B cell (primary cell): ENCODE data around the gene SMTNL1. TPM values are rescaled to one million over a fixed set of nuclear protein-coding genes. Genes with fewer than 3 reads are reported as not detected.

Experiments used
- ATAC-seq: fragments of 200-7000 bp; cut with Tn5 transposase; one replicate; pipeline ENCODE4 v1.10.0; 2021; ENCODE audit warnings: low read depth, mild to moderate bottlenecking, moderate number of reproducible peaks, moderate library complexity
- CTCF ChIA-PET: fragments of 350-600 bp; sonication (Branson Sonifier 250); formaldehyde crosslinking; loops from one replicate; lab custom pipeline; 2021; ENCODE audit warnings: antibody characterized with exemption, inconsistent platforms; lab: Charles Lee
- POLR2A ChIA-PET: fragments of 350-600 bp; sonication (Branson Sonifier 250); formaldehyde crosslinking; loops from one replicate; lab custom pipeline; 2021; ENCODE audit warnings: antibody characterized with exemption; lab: Charles Lee
- DNase-seq: peaks from one replicate; pipeline ENCODE4 v3.0.0; 2013
- H2AFZ ChIP-seq: 2 replicates; pipeline ENCODE4 v1.6.1; 2012; ENCODE audit warnings: mild to moderate bottlenecking, low read depth, low read length; ENCODE audit not compliant: insufficient read depth, poor library complexity, severe bottlenecking
- H3K27ac ChIP-seq, 2 donors: 1 replicate in 1 of 2; 2 replicates in 1 of 2; pipeline ENCODE4 v1.5.1; 2012 to 2013; ENCODE audit warnings: low read length in 2 of 2, mild to moderate bottlenecking in 2 of 2, moderate library complexity in 1 of 2
- H3K27me3 ChIP-seq, 4 experiments: fragments of 200-600 bp in 1 of 4; sonication (generic) in 1 of 4; replicated peaks in 1 of 4; 1 replicate in 2 of 4; 2 replicates in 2 of 4; pipeline versions ENCODE4 v1.6.1 to v1.7.0; 2013 to 2016; ENCODE audit warnings: low read length in 3 of 4, mild to moderate bottlenecking in 2 of 4, mixed read lengths in 1 of 4, moderate library complexity in 1 of 4; ENCODE audit not compliant: insufficient read depth in 4 of 4, control insufficient read depth in 3 of 4; ENCODE audit errors: control extremely low read depth in 1 of 4
- H3K36me3 ChIP-seq, 2 experiments: replicated peaks in 1 of 2; 1 replicate in 1 of 2; 2 replicates in 1 of 2; pipeline versions ENCODE4 v1.6.1 to v1.7.1; 2013; ENCODE audit warnings: low read length in 1 of 2; ENCODE audit not compliant: insufficient read depth in 2 of 2, control insufficient read depth in 1 of 2; ENCODE audit errors: control extremely low read depth in 1 of 2, extremely low read depth in 1 of 2
- H3K4me1 ChIP-seq, 2 donors: fragments of 200-600 bp in 1 of 2; sonication (generic) in 1 of 2; 1 replicate in 1 of 2; 2 replicates in 1 of 2; pipeline versions ENCODE4 v1.5.1 to v1.6.1; 2013 to 2017; ENCODE audit warnings: low read length in 2 of 2; ENCODE audit not compliant: control insufficient read depth in 2 of 2, insufficient read depth in 2 of 2
- H3K4me2 ChIP-seq: replicated peaks from 2 replicates; pipeline ENCODE3; 2012; ENCODE audit warnings: mild to moderate bottlenecking, low read depth, low read length; ENCODE audit not compliant: poor library complexity, severe bottlenecking
- H3K4me3 ChIP-seq, 5 experiments: fragments of 200-600 bp in 1 of 5; sonication (generic) in 1 of 5; 1 replicate in 3 of 5; 2 replicates in 2 of 5; pipeline versions ENCODE4 v1.5.1 to v1.7.0; 2011 to 2016; ENCODE audit warnings: low read length in 4 of 5, mild to moderate bottlenecking in 4 of 5, low read depth in 2 of 5, control low read depth in 1 of 5, moderate library complexity in 1 of 5; ENCODE audit not compliant: insufficient read depth in 1 of 5; ENCODE audit errors: control extremely low read depth in 1 of 5, extremely low read depth in 1 of 5
- H3K79me2 ChIP-seq: fragments of 200-600 bp; sonication (generic); one replicate; pipeline ENCODE4 v1.6.0; 2016; ENCODE audit warnings: low read length; ENCODE audit not compliant: control insufficient read depth, insufficient read depth
- H3K9ac ChIP-seq: fragments of 200-600 bp; sonication (generic); 2 replicates; pipeline ENCODE4 v1.6.1; 2017; ENCODE audit warnings: mild to moderate bottlenecking, low read length, moderate library complexity
- H3K9me3 ChIP-seq, 3 donors: one replicate each; pipeline versions ENCODE4 v1.6.1 to v1.7.1; 2013; ENCODE audit warnings: low read length in 2 of 3; ENCODE audit not compliant: control insufficient read depth in 2 of 3, insufficient read depth in 1 of 3; ENCODE audit errors: control extremely low read depth in 1 of 3
- H4K20me1 ChIP-seq: 2 replicates; pipeline ENCODE4 v1.6.0; 2012; ENCODE audit warnings: mild to moderate bottlenecking, low read length; ENCODE audit not compliant: insufficient read depth, control insufficient read depth, poor library complexity, severe bottlenecking
- H3K27ac Mint-ChIP-seq: one replicate; pipeline ENCODE4 v1.8.0; 2021; ENCODE audit warnings: mixed read lengths
- H3K27me3 Mint-ChIP-seq: one replicate; pipeline ENCODE4 v1.8.0; 2021; ENCODE audit warnings: mixed read lengths
- H3K4me1 Mint-ChIP-seq: one replicate; pipeline ENCODE4 v1.8.0; 2021; ENCODE audit warnings: mixed read lengths
- H3K4me3 Mint-ChIP-seq: one replicate; pipeline ENCODE4 v1.8.0; 2021; ENCODE audit warnings: mixed read lengths
- H3K9me3 Mint-ChIP-seq: one replicate; pipeline ENCODE4 v1.8.0; 2022; ENCODE audit warnings: mixed read lengths; ENCODE audit not compliant: insufficient read depth
- EZH2 ChIP-seq: IDR thresholded peaks from 2 replicates; pipeline ENCODE4 v1.6.1; 2012; ENCODE audit warnings: borderline replicate concordance, low read depth, mild to moderate bottlenecking, moderate library complexity, low read length; ENCODE audit not compliant: insufficient read depth, poor library complexity, severe bottlenecking
- WGBS: methylation state at CpG from one replicate; pipeline ENCODE4 v1.1.5; 2013; ENCODE audit warnings: missing lambda C conversion rate; ENCODE audit not compliant: insufficient coverage; 5-methylcytosine and 5-hydroxymethylcytosine counted together
- intact Hi-C: fragments of 100-400 bp; cut with micrococcal nuclease; formaldehyde crosslinking; loops from one replicate; pipeline ENCODE4 v1.10.0; 2022
- polyA plus RNA-seq: library from polyadenylated mRNA; depleted of rRNA; stranded (reverse); fragments of >200 nt; gene quantifications from 2 replicates; pipeline ENCODE4 v1.2.3, GENCODE V29; 2012
- total RNA-seq, 2 donors: library from RNA; stranded (reverse); fragments of 120-200 nt in 1 of 2; gene quantifications; 1 replicate in 1 of 2; 2 replicates in 1 of 2; pipeline versions ENCODE4 v1.2.3 to v1.2.4, GENCODE V29; 2013 to 2022
- TF ChIP-seq, protein P1 (sequence below): fragments of 200-600 bp; IDR thresholded peaks from one replicate; pipeline ENCODE4 v1.8.0; 2022; ENCODE audit warnings: antibody characterized with exemption, mild to moderate bottlenecking

Gene SMTNL1
- total and polyA plus RNA-seq, 2 donors (not counting 1 experiment from before 2014, with no cell fraction given), result not detected

DNA sequence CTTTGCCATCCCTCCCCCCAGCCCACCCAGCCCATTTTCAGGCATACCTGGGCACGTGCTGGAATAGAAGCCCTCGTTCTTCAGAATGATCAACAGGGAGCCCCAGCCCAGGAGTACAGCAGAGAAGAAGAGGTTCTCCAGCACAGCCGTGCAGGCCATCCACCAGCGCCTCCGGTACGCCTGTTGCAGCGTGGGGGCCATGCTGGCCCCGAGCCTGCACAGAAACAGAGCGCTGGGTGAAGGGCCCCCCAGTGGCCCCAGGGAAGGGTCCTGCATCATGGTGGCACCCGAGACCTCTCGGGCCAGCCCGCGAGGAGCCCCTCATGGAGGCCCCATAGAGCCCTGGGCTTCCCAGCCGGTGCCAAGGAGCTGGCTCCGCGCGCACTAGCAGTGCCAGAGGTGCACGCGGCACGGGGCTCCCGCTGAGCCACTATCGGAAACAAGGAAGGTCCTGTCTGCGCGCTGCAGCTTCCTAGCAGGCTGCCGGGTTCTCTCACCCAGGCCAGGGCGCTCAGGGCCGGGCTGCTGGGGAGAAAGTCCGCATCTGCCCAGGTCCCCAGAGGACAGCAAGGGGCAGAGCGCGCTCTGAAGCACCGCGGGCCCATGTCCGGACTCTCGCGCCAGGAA lies 23.4 kb upstream of the SMTNL1 start:
- Mint-ChIP-seq H3K27ac (peak overlapping the region; percentile 20), H3K4me1 (peaks cover 30% of the 10 kb centered on the region), H3K27me3 (no peaks in the 10 kb centered on the region), H3K9me3 (no peaks in the 10 kb centered on the region), H3K4me3 (peak overlapping the region; percentile 97)
- Histone ChIP-seq H3K27me3 (no peaks in the 10 kb centered on the region), H3K9ac (peak overlapping the region; percentile 81), H3K4me3 (peak overlapping the region in 4 of 5 experiments; percentile 60 to 93 (median 82)), H2AFZ (peak overlapping the region; percentile 98), H3K27ac (no peak overlapping the region), H3K4me2 (peak overlapping the region; percentile 97), H3K4me1 (peaks cover 6 to 22% of the 10 kb centered on the region in 2 donors), H3K9me3 (no peaks in the 10 kb centered on the region), H3K36me3 (no peaks in the 10 kb centered on the region), H4K20me1 (no peaks in the 10 kb centered on the region), H3K79me2 (no peaks in the 10 kb centered on the region)
- ChIA-PET POLR2A (interaction anchor here (2.1 kb wide), 1 partner anchor 21 kb away, joined by 4 read pairs; no protein-coding TSS in a partner anchor), CTCF (interaction anchor here (1.2 to 6.6 kb wide), 5 partner anchors 13 to 56 kb away, joined by 3 to 98 read pairs (median 17); partner anchors contain the start of gene TIMM10)
- ATAC-seq (no peak), DNase-seq (peak; percentile 49)
- intact Hi-C loops, result loop anchor here (2.0 kb wide), 2 partner anchors 15 to 17 kb away; partner anchors contain the start of gene TIMM10
- no peak for TF ChIP-seq EZH2
- TF ChIP-seq, protein P1, sequence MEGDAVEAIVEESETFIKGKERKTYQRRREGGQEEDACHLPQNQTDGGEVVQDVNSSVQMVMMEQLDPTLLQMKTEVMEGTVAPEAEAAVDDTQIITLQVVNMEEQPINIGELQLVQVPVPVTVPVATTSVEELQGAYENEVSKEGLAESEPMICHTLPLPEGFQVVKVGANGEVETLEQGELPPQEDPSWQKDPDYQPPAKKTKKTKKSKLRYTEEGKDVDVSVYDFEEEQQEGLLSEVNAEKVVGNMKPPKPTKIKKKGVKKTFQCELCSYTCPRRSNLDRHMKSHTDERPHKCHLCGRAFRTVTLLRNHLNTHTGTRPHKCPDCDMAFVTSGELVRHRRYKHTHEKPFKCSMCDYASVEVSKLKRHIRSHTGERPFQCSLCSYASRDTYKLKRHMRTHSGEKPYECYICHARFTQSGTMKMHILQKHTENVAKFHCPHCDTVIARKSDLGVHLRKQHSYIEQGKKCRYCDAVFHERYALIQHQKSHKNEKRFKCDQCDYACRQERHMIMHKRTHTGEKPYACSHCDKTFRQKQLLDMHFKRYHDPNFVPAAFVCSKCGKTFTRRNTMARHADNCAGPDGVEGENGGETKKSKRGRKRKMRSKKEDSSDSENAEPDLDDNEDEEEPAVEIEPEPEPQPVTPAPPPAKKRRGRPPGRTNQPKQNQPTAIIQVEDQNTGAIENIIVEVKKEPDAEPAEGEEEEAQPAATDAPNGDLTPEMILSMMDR, result no peak
- WGBS, result 15% methylated on average over 34 of the region's 35 CpGs
